Esophagus squamous epithelium (tissue), 5 donors: Measurements from ENCODE around the gene HSD3B2. TPM values are rescaled to one million over a fixed set of nuclear protein-coding genes. Genes with fewer than 3 reads are reported as not detected.
A peak's percentile ranks its signal among the peaks of the same experiment; 100 is the strongest.

Experiments used
- DNase-seq: peaks from one replicate; lab custom pipeline; 2025; lab: John Stamatoyannopoulos, UW
- H3K27ac ChIP-seq, 4 donors: fragments of 200-600 bp; sonication (generic); one replicate each; pipeline ENCODE4 v1.5.1; 2016 to 2019; ENCODE audit warnings: mild to moderate bottlenecking in 1 of 4
- H3K27me3 ChIP-seq, 4 donors: fragments of 200-600 bp; sonication (generic); 1 replicate in 3 of 4; 2 replicates in 1 of 4; pipeline versions ENCODE4 v1.5.1 to v1.6.0; 2017 to 2021; ENCODE audit warnings: antibody characterized with exemption in 1 of 4
- H3K36me3 ChIP-seq, 3 donors: fragments of 200-600 bp; sonication (generic); one replicate each; pipeline ENCODE4 v1.5.1; 2016 to 2019
- H3K4me1 ChIP-seq, 3 donors: fragments of 200-600 bp; sonication (generic); one replicate each; pipeline ENCODE4 v1.5.1; 2017 to 2019
- H3K4me3 ChIP-seq, 4 donors: fragments of 200-600 bp; sonication (generic); 1 replicate in 3 of 4; 2 replicates in 1 of 4; pipeline ENCODE4 v1.5.1; 2016 to 2019; ENCODE audit warnings: mild to moderate bottlenecking in 2 of 4, moderate library complexity in 1 of 4
- H3K9me3 ChIP-seq, 3 donors: fragments of 200-600 bp; sonication (generic); one replicate each; pipeline ENCODE4 v1.5.1; 2016 to 2019
- POLR2A ChIP-seq, 4 donors: fragments of 450-650 bp; IDR thresholded peaks; one replicate each; pipeline ENCODE4 v1.6.1; 2017; ENCODE audit warnings: antibody characterized with exemption in 4 of 4, mild to moderate bottlenecking in 4 of 4, moderate library complexity in 3 of 4
- WGBS, 2 donors: methylation state at CpG; one replicate each; pipeline ENCODE4 v1.1.5; 2018; 5-methylcytosine and 5-hydroxymethylcytosine counted together
- intact Hi-C: fragments of 100-400 bp; cut with DNase I; formaldehyde crosslinking; loops from one replicate; pipeline ENCODE4 v1.15.0; 2022
- total RNA-seq, 4 donors: library from RNA; depleted of rRNA; stranded (reverse); fragments of >200 nt; gene quantifications; one replicate each; pipeline ENCODE4 v1.1.0, GENCODE V29; 2016
- TF ChIP-seq, protein P1 (sequence below), 6 experiments: fragments of 450-650 bp in 4 of 6; fragments of 200-600 bp in 2 of 6; sonication (generic) in 2 of 6; IDR thresholded peaks; one replicate each; pipeline ENCODE4 v1.5.1; 2016 to 2019; ENCODE audit warnings: antibody characterized with exemption in 6 of 6, mild to moderate bottlenecking in 4 of 6, moderate library complexity in 4 of 6
- donor health status: DM: yes; HTN: yes; CAD: no.

HSD3B2 gene
- total RNA-seq, 4 donors from 2014 or later = not detected

DNA sequence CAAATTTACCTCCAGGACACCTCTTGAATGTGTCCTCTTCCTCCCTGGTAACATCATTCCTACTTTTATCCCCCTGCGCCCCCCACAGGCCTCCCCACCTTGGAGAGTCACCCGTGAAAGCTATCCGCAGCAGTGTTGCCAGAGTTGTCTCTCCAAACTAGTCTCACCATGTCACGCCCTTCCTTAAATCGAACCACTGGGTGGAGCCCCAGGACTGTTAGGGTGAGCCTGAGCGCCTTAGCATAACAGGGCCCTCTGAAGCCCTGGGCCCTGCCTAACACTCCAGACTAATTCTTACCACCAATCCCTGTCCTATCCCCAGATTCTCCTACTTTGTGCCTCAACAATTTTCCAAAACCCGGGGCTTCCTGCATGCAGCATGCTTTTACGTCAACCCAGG, 35.0 kb downstream of the HSD3B2 start:
- intact Hi-C loops = no loop called here
- TF ChIP-seq POLR2A (IDR thresholded peaks at IDR 0.05) = no peak
- TF ChIP-seq, protein P1, sequence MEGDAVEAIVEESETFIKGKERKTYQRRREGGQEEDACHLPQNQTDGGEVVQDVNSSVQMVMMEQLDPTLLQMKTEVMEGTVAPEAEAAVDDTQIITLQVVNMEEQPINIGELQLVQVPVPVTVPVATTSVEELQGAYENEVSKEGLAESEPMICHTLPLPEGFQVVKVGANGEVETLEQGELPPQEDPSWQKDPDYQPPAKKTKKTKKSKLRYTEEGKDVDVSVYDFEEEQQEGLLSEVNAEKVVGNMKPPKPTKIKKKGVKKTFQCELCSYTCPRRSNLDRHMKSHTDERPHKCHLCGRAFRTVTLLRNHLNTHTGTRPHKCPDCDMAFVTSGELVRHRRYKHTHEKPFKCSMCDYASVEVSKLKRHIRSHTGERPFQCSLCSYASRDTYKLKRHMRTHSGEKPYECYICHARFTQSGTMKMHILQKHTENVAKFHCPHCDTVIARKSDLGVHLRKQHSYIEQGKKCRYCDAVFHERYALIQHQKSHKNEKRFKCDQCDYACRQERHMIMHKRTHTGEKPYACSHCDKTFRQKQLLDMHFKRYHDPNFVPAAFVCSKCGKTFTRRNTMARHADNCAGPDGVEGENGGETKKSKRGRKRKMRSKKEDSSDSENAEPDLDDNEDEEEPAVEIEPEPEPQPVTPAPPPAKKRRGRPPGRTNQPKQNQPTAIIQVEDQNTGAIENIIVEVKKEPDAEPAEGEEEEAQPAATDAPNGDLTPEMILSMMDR (IDR thresholded peaks at IDR 0.05) = peak in 2 of 6 experiments; percentile 11 to 35
- H3K9me3 ChIP-seq = no peaks in the 10 kb centered on the region
- WGBS, 2 donors = 60 to 64% methylated on average over 3 to 8 of the region's 8 CpGs
- H3K4me1 ChIP-seq = peaks cover 0 to 7% (median 3%) of the 10 kb centered on the region in 3 donors
- DNase-seq = no peak
- no peak overlapping the region for H3K27ac ChIP-seq
- no peaks in the 10 kb centered on the region for H3K36me3 ChIP-seq
- no peaks in the 10 kb centered on the region for H3K27me3 ChIP-seq
- no peak overlapping the region for H3K4me3 ChIP-seq

DNA sequence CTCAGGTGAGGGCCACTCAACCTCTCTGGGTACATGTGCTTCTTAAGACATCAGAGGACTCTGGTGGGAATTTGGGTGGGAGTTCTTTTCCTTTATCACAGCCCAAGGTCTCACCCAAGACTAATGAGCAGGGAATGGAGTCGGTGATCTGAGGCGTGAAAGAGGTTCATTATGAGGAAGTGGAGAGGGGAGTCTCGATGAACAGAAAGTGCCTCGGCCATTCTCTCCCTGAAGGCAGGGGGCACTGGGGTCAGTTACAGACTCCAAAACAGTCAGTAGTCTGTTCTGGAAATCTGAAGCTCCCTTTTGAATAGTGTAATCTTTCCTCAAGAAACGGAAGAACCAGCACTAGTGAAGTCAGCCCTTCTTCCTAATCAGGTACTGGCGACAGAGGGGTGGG, 36.2 kb downstream of the HSD3B2 start:
- 73 to 85% methylated on average over 6 of the region's 6 CpGs for WGBS, 2 donors
- Histone ChIP-seq H3K9me3 (no peaks in the 10 kb centered on the region), H3K4me3 (no peak overlapping the region), H3K27ac (no peak overlapping the region), H3K36me3 (no peaks in the 10 kb centered on the region), H3K27me3 (no peaks in the 10 kb centered on the region), H3K4me1 (peaks cover 0 to 7% (median 3%) of the 10 kb centered on the region in 3 donors)
- DNase-seq = no peak
- TF ChIP-seq, protein P1 (IDR thresholded peaks at IDR 0.05) = no peak
- no peak for TF ChIP-seq POLR2A (IDR thresholded peaks at IDR 0.05)
- intact Hi-C loops = no loop called here

DNA sequence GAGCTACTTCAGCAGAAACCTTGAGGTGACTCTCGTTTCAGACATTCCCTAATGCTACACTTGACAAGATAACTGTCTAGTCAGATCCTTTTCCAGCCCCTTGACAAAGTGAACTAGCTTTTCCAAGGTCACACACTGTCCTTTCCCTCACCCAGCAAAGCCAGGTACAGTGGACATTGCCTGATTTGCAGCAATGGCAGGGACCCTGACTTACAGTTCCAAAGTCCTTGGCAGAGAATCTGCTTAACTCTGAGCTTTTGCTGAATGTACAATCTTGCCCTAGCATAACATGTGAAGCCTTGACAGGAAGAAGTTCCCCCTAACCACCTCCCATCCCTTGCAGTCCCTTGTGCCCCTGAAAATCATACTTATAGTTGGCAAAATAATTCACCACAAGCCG, 37.1 kb downstream of the HSD3B2 start:
- peaks cover 0 to 7% (median 3%) of the 10 kb centered on the region in 3 donors for H3K4me1 ChIP-seq
- TF ChIP-seq, protein P1 (IDR thresholded peaks at IDR 0.05) = no peak
- TF ChIP-seq POLR2A (IDR thresholded peaks at IDR 0.05) = no peak
- no peaks in the 10 kb centered on the region for H3K27me3 ChIP-seq
- H3K36me3 ChIP-seq = no peaks in the 10 kb centered on the region
- DNase-seq = no peak
- no peak overlapping the region for H3K27ac ChIP-seq
- H3K4me3 ChIP-seq = no peak overlapping the region
- H3K9me3 ChIP-seq = no peaks in the 10 kb centered on the region
- WGBS, 2 donors = 46 to 65% methylated on average over 2 of the region's 2 CpGs
- intact Hi-C loops = no loop called here

DNA sequence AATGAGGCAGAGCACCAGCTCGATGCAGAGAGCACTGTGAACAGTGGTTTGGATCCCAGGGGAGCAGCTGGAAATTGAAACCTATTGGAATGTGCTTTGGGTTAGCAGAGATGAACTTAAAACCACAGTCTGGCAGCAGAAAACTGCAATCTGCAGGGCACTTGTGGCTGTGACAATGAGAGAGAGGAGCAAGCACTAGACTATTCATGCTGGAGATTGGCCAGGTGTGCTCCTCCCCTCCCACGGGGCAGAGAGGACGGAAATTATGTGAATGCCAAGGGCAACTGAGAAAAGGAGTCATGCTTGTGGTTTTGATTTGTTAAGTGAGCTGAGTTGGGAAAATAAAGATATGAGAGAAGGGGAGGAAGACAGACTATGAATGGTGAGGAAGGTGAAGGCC, 38.1 kb downstream of the HSD3B2 start:
- Histone ChIP-seq H3K27me3 (no peaks in the 10 kb centered on the region), H3K9me3 (no peaks in the 10 kb centered on the region), H3K4me3 (no peak overlapping the region), H3K27ac (no peak overlapping the region), H3K4me1 (peaks cover 0 to 7% (median 3%) of the 10 kb centered on the region in 3 donors), H3K36me3 (no peaks in the 10 kb centered on the region)
- 19 to 21% methylated on average over 3 of the region's 3 CpGs for WGBS, 2 donors
- TF ChIP-seq, protein P1 (IDR thresholded peaks at IDR 0.05) = no peak
- no peak for TF ChIP-seq POLR2A (IDR thresholded peaks at IDR 0.05)
- intact Hi-C loops = no loop called here
- no peak for DNase-seq

DNA sequence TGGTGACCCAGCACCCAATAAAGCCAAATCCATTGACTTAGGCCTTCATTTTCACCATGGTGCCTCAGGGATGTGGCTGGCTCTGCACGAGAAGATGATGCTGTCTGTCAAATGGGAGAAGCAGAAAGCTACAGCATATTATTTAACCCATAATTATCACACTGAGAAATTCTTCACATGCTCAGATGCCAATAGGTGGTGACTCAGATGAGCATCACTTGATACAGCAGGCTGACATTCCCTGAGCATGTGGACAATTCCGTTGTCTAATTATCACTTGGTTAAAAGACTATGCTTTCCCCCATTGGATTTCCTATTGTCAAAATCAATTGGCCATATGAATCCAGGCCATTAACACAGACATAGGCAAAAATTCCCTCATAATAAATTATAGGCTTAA, 48.0 kb downstream of the HSD3B2 start:
- DNase-seq = no peak
- Histone ChIP-seq H3K36me3 (no peaks in the 10 kb centered on the region), H3K9me3 (no peaks in the 10 kb centered on the region), H3K4me3 (no peak overlapping the region), H3K27ac (no peak overlapping the region), H3K4me1 (peaks cover 12 to 16% (median 13%) of the 10 kb centered on the region in 3 donors), H3K27me3 (no peaks in the 10 kb centered on the region)
- TF ChIP-seq POLR2A (IDR thresholded peaks at IDR 0.05) = no peak
- TF ChIP-seq, protein P1 (IDR thresholded peaks at IDR 0.05) = no peak
- WGBS, 2 donors = 56 to 69% methylated on average over 2 of the region's 2 CpGs
- intact Hi-C loops = no loop called here
